SK-N-SH treated with all-trans-retinoic acid at 6 μM for 48 hours (cell line): ENCODE measurements around the gene NR1D2.

Source experiments
- PATZ1 ChIP-seq: fragments of 250-450 bp; sonication (Bioruptor Pico); IDR thresholded peaks from 2 replicates; pipeline ENCODE4 v1.8.0; 2020; ENCODE audit warnings: mild to moderate bottlenecking, moderate library complexity, borderline replicate concordance
- SNAI2 ChIP-seq: fragments of 250-450 bp; sonication (Bioruptor Pico); IDR thresholded peaks from 2 replicates; pipeline ENCODE4 v1.5.0; 2020; ENCODE audit warnings: mild to moderate bottlenecking, moderate library complexity
- TSHZ2 ChIP-seq: fragments of 250-450 bp; sonication (Bioruptor Pico); IDR thresholded peaks from 2 replicates; pipeline ENCODE4 v1.5.0; 2020; ENCODE audit warnings: mild to moderate bottlenecking, moderate library complexity
- ZNF565 ChIP-seq: fragments of 450-650 bp; formaldehyde crosslinking; conservative IDR thresholded peaks from 2 replicates; pipeline ENCODE4 v1.5.0; 2020; ENCODE audit warnings: low read depth, mild to moderate bottlenecking, moderate library complexity
- ZNF70 ChIP-seq: fragments of 450-650 bp; formaldehyde crosslinking; IDR thresholded peaks from 2 replicates; pipeline ENCODE4 v1.5.0; 2020; ENCODE audit warnings: mild to moderate bottlenecking, moderate library complexity
- TF ChIP-seq, protein P1 (sequence below): fragments of 250-450 bp; sonication (Bioruptor Pico); IDR thresholded peaks from 2 replicates; pipeline ENCODE4 v1.5.1; 2020; ENCODE audit warnings: low read depth, mild to moderate bottlenecking, moderate library complexity

GRCh38 chr3:24018784-24019570, 73.9 kb downstream of the NR1D2 start:
- TF ChIP-seq, protein P1, sequence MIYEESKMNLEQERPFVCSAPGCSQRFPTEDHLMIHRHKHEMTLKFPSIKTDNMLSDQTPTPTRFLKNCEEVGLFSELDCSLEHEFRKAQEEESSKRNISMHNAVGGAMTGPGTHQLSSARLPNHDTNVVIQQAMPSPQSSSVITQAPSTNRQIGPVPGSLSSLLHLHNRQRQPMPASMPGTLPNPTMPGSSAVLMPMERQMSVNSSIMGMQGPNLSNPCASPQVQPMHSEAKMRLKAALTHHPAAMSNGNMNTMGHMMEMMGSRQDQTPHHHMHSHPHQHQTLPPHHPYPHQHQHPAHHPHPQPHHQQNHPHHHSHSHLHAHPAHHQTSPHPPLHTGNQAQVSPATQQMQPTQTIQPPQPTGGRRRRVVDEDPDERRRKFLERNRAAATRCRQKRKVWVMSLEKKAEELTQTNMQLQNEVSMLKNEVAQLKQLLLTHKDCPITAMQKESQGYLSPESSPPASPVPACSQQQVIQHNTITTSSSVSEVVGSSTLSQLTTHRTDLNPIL (CRISPR knock-in tag): no peak
- TF ChIP-seq PATZ1 (CRISPR knock-in tag): no peak
- TF ChIP-seq SNAI2 (CRISPR knock-in tag): no peak
- TF ChIP-seq TSHZ2: no peak
- TF ChIP-seq ZNF565 (CRISPR knock-in tag): no peak
- no peak for TF ChIP-seq ZNF70 (CRISPR knock-in tag)
